Spleen (tissue), 7 donors: Measurements from ENCODE around the gene LIN7C.

ENCODE experiments used
- CTCF ChIP-seq, 11 experiments: fragments of 200-600 bp in 7 of 11; fragments of 450-650 bp in 4 of 11; sonication (generic) in 4 of 11; IDR thresholded peaks in 8 of 11; conservative IDR thresholded peaks in 3 of 11; 1 replicate in 7 of 11; 2 replicates in 4 of 11; pipeline versions ENCODE4 v1.4.0 to v1.8.0; 2016 to 2021; ENCODE audit warnings: antibody characterized with exemption in 11 of 11, inconsistent platforms in 4 of 11, mild to moderate bottlenecking in 1 of 11
- POLR2A ChIP-seq, 3 donors: fragments of 450-650 bp; IDR thresholded peaks; one replicate each; pipeline ENCODE4 v1.5.1; 2017; ENCODE audit warnings: antibody characterized with exemption in 3 of 3, mild to moderate bottlenecking in 1 of 3
- POLR2AphosphoS5 ChIP-seq, 3 donors: sonication (generic); formaldehyde crosslinking; IDR thresholded peaks; one replicate each; pipeline ENCODE4 v1.5.1; 2017; ENCODE audit warnings: antibody characterized with exemption in 3 of 3
- donor health status: DM: no; HTN: no; CAD: no; lungs with moderate emphysema.
- donor health status: DM: no; HTN: no; CAD: no.
- donor health status: DM: no; HTN: no; CAD: no.

GRCh38 chr11:27507557-27508322 lies 1.2 kb upstream of the LIN7C start:
- TF ChIP-seq POLR2A (IDR thresholded peaks at IDR 0.05) (no peak), CTCF (IDR thresholded peaks at IDR 0.05 in 8 of 11, conservative IDR thresholded peaks at IDR 0.05 in 3 of 11) (no peak), POLR2AphosphoS5 (IDR thresholded peaks at IDR 0.05) (no peak)
